KG1 (cell line): ENCODE measurements around the gene PLEKHF1.

Experiments used
- DNase-seq: peaks from one replicate; lab custom pipeline; 2025; lab: John Stamatoyannopoulos, UW

Gene PLEKHF1

DNA sequence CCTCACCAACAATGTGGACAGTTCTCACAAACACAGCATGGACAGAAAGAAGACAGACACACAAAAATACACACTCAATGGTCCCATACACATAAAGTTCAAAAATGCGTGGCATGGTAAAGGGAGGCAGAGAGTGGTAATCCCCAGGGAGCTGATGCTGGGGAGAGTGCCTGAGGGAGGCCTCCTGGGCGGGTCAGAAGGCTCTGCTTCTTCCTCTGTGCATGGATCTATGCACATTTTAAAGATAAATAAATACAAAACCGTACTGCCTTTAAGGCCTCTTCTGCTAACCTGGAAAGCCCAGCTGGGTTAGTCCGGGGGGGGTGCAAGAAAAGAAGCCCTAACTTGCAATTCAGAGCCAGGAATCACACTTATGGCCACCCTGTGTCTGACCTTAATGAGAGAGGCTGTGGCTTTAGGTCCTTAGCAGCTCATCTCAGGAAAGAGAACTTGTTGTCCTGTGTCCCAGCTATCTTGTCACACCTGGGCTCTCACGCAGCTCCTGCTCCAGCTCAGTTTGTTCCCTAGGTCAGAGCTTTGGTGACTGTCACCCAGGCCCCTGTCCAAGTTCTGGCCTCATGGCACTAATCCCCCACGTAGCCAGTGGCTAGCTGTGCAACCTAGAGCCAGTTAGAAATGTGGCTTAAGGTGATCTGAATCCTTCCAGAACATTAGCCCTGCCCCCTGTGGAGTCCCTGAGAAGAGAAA is 30.7 kb upstream of the PLEKHF1 start:
- no peak for DNase-seq

DNA sequence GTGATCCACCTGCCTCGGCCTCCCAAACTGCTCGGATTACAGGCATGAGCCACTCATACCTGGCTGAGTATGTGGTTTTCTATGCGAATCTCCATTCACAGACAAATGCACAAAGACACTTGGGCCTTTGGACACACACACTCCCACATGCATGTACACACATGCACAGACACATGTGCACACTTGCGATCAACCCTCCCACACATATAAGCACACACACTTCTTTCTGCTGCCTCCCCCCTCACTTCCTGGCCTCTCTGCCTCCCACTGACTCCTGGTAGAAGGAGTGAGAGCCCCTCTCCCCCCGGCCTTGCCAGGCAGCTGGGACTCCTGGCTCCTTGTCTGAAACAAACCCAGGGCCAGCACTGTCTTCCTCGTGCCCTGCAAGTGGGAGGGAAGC is 29.3 kb upstream of the PLEKHF1 start:
- no peak for DNase-seq

DNA sequence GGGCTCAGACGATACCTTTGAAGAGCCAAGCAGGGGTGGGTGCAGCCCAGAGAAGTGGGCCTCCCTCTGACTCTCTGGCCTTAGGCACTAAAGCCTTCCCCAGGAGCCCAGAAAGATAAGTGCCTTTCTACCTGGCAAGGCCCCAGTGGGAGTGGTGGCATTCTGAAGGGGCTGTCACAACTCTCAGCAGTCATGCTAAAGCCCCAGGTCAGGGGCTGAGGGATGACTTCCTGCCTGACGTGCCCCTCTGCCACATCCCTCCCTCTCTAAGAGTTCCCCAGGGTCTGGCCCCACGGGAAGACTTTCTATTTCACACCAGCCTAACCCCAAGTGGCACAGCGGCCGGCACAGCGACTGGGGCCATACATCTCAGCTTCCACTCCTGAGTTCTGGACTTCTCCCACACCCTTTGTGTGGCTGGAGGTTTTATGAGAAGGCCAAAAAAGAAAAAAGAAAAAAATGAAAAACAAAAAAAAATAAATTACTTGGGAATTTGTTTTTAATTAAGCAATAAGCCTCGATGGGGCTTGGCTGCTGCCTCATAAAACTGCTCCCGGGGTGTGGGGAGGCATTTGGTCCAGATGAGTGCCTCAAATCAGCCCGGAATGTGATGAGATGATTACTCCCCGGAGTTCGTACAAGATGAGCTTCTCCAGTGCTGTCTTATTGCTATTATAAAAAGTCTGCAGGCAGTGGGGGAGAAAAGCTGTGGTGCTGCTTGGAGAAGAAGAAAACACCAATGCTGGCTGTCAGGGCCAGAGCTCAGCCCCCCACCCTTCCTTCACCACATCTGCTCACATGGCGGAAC is 28.5 kb upstream of the PLEKHF1 start:
- no peak for DNase-seq

GRCh38 chr19:29639086-29639485 is 26.2 kb upstream of the PLEKHF1 start:
- DNase-seq: no peak

DNA sequence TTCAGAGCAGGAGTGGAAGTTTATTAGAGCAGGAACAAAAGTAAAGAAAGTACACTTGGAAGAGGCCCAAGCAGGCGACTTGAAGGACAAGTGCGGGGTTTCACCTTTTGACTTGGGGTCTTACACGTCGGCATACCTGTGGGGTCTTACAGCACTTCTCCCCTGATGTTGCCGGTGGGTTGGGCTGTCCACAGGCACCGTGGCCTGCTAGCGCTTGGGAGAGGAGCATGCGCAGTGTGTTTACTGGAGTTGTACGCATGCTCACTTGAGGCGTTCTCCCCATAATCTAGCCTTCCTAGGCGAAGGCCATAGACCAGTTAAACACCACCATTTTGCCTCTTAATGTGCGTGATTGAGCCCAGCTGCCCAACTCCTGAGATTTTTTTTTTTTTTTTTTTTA is 25.0 kb upstream of the PLEKHF1 start:
- DNase-seq: no peak

DNA sequence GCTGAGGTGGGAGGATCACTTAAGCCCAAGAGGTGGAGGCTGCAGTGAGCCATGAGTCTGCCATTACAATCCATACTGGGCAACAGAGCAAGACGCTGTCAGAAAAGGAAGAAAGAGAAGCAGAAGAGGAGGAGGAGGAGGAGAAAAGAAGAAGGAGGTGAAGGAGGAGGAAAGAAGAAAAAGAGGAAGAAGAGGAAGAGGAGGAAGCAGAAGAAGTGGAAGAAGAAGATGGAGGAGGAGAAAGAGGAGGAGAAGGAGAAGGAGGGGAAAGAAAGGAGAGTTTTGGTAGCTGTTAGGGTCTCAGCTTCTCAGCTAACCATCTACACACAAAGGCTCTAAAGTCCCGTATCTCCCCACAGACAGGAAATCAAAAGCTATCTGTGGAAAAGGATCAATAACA is 23.7 kb upstream of the PLEKHF1 start:
- no peak for DNase-seq

DNA sequence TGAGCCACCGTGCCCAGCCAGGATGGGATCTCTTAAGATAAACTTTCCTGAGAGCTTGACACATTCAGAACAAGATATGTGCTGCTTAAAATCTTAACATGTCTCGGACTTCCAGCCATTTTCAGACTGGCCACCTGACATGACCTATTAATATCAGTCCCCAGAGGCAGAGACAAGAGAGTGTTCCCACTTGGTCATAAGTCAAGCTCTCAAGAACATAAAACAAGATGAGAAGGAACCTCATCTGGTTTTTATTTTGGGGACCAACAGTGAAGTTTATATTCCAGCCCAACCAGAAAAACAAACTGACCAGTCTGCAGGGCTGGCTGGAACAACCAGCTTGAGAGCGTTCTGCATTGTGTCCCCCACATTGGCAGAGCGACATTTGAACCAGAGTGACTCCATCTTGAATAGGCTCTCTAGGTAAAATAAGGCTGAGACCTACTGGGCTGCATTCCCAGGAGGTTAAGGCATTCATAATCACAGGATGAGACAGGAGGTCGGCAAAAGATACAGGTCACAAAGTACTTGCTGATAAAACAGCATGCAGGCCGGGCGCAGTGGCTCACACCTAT is 21.8 kb upstream of the PLEKHF1 start:
- no peak for DNase-seq

- no peak for DNase-seq
Measured at GRCh38 chr19:29644210-29644609, 21.1 kb upstream of the PLEKHF1 start.

DNA sequence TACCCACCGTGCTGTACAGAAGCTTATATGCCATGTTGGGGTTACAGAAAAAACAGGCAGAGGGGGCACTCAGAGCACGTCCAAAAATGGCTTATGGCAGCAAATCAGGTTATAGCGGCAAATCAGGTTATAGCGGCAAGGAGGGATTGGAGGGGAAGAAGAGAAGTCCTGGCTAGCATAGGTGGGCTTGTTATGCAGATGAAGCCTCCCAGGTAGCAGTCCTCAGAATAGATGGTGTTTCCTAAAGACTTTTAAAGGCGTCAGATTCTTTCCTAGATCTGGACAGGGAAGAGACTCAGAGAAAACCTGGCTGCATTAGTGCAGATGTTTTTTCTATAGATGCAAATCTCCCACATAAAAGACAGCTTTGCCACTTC is 19.8 kb upstream of the PLEKHF1 start:
- DNase-seq: no peak

DNA sequence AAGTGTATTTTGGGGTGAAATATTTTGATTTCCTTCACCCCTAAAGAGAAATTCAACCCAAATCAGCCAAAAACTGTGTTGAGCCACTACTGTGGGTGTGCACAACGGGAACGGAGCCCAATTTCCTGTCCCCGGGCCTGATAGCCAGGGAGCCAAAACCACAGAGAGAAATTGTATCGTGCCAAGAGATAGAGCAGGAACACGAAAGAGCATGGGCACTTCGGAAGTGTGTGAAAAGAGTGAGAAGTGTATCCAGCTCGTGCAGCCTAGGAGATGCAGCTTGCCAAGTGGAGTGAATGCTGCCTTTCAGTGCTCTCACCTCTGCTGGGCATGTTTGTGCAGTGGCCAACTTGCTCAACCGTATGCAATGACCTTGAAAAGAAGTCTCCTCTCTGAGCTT is 19.4 kb upstream of the PLEKHF1 start:
- DNase-seq: no peak

GRCh38 chr19:29650772-29651387 is 14.4 kb upstream of the PLEKHF1 start:
- DNase-seq: no peak

GRCh38 chr19:29651622-29652394 is 13.5 kb upstream of the PLEKHF1 start:
- DNase-seq: no peak

DNA sequence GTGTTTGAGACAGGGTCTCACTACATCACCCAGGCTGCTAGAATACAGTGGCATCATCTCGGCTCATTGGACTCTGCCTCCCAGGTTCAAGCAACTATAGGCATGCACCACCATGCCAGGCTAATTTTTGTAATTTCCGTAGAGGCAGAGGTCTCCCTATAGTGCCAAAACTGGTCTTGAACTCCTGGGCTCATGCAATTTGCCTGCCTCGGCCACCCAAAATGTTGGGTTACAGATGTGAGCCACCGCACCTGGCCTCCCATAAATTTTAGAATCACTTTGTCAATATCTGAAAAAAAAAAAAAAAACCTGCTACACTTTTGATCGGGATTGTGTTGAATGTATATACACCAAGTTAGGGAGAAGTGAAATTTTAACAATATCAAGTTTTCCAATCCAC is 11.9 kb upstream of the PLEKHF1 start:
- no peak for DNase-seq

- no peak for DNase-seq
Measured at GRCh38 chr19:29655648-29656335, 9.5 kb upstream of the PLEKHF1 start.

DNA sequence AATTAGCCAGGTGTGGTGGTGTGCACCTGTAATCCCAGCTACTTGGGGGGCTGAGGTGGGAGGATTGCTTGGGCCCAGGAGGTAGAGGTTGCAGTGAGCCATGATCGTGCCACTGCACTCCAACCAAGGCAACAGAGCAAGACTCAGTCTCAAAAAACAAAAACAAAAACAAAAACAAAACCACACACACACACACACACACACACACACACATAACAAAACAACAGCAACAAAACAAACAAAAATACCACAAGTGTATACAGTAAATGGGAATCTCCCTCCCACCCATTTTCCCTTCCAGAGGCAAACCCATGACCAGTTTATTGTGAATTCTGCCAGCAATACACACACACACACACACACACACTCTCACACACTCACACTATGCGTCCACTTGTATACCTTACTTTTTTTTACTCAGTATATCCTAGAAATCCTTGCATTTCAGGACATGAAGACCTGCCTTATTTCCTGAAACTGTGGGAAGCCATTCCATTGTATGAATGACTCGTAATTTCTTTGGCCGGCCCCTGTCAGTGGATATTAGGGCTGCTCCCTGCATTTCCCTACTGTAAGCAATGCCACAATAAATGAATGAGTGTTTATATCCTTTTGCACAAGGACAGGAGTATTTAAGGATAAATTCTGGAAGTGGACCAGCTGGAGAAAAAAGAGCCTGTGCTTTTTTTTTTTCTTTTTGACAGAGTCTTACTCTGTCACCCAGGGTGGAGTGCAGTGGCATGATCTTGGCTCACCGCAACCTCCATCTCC is 6.9 kb upstream of the PLEKHF1 start:
- no peak for DNase-seq

DNA sequence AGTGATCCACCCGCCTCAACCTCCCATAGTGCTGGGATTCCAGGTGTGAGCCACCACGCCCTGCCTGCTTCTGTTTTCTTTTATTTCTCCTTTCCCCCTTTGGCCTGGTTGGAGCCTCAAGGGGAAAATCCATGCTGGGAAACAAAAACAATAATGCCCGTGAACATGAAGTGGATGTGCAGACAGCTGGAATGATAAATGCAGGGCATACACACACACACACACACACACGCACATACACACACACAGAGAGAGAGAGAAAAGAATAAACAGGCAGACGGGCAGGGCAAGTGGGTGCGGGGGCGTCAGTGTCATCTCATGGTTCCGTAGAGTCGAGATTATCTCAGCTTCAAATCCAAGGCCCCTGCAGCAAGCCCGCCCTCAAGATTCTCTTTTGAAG is 4.4 kb upstream of the PLEKHF1 start:
- DNase-seq: no peak

GRCh38 chr19:29662278-29662603 is 3.0 kb upstream of the PLEKHF1 start:
- no peak for DNase-seq

- DNase-seq: no peak
Measured at GRCh38 chr19:29662604-29663404, 2.5 kb upstream of the PLEKHF1 start.

DNA sequence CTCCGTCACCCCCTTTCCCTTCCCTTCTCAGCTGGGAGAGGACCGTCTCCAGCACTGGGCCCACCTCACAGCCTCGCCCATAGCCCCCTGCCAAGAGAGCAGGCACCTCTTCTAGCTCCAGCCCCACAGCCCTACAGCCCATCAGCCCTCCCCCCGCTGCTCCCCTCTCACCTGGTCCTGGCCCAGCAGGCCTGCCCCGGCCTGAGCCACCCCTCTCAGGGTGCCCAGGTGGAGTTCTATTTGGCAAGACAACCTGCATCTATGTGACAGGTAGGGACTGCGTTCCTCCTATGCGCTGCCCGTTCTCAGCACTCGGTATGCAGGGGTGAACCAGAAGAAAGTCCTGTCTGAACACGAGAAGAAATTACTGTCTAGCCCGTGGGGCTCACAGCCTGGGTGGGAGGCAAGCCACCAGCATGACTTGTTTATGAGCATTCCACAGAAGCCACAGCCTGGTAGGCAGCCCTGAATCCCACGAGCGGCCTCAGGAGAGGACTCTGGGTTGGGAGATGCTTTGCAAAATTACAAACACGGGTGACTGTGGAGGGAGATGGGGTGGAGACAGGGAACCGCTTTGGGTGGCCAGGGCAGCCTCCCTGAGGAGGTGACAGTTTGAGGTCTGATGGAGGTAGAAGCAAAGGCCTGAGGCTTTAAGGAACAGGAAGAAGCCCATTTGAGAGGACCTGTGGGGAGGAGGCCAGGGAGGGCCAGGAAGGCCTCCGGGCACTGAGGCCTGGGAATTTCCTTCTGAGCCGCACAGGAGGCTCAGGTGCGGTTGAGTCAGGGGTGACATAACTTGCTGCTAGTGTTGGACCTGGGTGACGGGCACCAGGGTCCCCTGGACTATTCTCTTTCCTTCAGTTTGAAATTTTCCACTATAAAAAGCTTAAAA is 1.2 kb upstream of the PLEKHF1 start:
- no peak for DNase-seq
